Measurements from ENCODE around the gene MCL1.
"Not testable (repeated sequence)": the region's sequence is repeated elsewhere in the genome, so short reads cannot be mapped to it uniquely, and the experiment has no call there.

The MCL1 gene

DNA sequence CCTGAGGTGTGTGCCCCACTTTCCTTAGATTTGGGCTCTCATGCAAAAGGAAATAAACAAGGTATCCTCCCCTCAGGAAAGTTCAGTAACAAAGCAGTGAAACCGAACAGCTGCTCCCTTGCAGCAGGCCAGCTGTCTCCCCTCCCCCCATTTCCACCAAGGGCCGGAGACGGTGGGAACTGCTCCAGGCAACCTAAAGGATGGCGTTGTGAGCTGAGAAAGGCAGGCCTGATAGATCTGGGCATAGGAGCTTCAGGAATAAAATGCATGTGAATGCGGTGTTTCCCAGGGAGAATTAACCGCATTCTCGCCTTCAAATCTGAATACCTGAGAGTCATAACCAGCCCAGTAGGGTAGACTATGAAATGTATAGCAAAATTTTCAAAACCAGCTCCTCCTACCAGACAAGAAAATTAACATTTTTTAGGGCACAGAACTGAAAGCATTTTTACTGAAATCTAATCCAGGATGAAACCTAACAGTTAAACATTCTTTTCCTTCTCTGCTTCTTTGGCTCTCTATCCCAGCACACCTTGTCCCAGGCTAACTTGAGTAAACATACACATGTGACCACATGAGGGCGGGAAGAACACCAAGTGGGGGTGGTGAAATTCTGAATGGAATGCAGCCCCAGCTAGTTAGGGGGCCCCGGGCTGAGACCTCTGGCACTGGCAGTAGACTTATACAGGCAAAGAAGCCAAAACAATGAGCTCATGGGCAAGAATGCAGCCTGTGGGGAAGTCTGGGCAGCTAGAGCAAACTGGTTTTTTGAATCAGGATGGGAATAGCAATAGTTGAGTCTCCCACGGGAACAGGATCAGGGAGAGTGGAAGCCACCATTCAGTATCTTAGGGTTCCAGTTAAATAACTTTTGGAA, 11.5 kb downstream of the MCL1 start:
- no peak for DNase-seq

DNA sequence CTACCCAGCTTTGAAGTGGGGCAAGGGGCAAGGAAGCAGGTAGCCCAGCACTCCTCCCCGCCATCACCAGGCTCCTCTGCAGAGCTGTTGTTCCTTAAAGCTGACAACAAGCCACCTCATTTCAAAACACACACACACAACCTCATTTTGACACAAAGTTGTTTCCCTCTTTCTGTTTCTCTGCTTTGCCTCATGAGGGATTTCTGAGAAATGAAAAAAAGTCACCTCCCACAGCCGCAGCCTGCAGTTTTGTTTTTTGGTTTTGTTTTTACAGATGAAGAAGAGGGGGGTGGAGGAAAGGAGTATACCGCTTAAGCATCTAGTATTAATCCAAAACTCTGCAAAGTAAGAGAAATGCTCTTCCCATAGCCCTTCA, 12.1 kb downstream of the MCL1 start:
- no peak for DNase-seq

DNA sequence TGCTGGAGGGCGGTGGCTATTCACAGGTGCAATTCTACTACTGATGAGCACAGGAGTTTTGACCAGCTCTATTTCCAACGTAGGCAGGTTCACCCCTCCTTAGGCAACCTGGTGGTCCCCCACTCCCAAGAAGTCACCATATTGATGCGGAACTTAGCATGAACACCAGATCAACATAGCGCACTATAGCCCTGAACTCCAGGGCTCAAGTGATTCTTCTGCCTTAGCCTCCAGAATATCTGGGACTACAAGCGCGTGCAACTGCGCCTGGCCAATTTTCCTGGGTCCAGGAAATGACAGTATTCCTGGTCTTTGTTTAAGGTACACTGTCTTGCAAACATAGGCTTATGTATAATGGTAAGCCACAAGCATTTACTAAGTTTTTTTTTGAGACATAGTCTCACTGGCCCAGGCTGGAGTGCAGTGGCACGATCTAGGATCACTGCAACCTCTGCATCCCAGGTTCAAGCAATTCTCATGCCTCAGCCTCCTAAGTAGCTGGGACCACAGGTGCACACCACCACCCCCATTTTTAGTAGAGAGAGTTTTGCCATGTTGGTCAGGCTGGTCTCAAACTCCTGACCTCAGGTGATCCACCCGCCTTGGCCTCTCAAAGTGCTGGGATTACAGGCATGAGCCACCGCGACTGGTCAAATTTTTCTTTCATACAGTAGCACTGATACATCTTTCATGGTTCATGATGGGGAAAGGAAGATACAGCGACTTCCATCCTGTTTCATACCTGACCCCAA, 12.6 kb downstream of the MCL1 start:
- no peak for DNase-seq

DNA sequence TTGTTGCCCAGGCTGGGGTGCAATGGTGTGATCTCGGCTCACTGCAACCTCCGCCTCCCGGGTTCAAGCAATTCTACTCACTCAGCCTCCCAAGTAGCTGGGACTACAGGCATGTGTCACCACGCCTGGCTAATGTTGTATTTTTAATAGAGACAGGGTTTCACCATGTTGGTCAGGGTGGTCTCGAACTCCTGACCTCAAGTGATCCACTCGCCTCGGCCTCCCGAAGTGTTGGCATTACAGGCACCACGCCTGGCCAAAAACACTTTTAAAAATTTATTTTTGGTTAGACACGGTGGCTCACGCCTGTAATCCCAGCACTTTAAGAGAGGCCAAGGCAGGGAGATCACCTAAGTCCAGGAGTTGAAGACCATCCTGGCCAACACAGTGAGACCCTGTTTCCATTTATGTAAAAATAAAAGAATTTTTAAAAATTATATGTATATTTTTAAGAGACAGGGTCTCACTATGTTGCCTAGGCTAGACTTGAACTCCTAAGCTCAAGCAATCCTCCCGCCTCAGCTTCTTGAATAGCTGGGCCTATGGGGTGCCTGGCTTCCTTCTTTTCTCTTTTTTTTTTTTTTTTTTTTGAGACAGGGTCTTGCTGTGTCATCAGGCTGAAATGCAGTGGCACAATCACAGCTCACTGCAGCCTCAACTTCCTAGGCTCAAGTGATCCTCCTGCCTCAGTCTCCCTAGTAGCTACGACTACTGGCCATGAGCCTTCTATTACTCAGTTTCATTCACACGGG, 14.0 kb downstream of the MCL1 start:
- DNase-seq = not testable (repeated sequence)

DNA sequence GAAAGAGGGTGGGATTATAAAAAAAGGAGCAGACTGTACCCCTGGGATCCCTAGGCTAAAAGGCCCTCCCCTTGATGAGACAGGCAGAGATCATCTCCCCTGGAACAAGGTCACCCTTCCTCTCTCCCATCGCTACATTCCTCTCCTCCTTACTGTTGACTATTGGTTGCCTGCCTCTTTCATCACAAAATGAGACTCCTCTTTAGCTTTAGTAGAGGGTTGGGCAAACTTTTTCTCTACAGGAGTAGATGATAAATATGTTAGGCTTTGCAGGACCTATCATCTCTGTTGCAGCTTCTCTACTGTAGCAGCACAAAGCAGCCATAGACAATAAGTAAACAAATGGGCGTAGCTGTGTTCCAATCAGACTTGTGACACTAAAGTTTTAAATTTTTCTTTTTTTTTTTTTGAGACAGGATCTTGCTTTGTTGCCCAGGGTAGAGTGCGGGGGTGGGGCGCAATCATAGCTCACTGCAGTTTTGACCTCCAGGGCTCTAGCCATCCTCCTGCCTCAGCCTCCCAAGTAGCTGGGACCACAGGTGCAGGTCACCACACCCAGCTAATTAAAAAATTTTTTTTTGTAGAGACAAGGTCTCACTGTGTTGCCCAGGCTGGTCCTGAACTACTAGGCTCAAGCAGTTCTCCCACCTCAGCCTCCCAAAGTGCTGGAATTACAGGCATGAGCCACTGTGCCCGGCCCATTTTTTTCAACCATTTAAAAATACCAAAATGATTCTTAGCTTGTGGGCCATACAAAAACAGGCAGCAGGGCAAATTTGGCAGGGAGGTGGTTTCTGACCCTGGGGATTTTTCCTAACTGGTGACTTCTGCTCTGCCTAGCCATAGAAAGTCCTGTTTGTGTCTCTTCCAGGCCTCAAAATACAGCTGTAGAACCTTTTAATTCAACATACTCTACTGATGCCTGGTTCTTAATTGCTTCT, 15.1 kb downstream of the MCL1 start:
- no peak for DNase-seq

DNA sequence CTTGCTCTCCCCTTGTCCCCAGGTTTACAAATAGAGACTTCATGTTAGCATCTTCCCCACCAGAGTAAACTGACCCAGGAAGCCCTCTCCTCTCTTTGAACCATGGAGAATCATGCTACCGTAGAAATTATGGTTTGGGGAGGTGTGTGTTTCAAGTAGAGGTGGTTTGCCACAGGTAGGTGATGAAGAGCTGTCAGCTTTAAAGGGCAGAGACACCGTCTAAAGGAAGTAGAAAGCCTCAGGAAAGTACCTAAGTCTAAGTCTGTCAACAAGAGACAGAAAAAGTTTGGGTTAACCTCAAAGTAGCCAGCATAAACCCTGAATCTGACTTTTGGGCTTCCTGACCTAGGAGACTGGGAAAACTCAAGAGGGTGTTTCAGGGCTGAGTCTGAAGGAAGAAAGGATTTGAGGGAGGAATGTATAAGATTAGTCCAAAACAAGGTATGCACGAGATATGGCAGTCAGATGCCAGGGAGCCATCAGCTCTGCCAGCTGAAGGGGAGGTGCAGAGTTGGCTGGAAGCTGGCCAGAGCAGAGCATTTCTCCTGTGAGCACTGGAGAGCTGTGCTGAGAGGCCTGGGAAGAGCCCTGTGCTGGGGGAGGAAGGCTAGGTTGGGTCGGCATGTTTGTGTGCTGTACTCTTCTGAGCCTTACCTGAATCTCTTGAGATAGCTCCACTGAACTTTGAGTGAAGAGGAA, 15.9 kb downstream of the MCL1 start:
- no peak for DNase-seq

DNA sequence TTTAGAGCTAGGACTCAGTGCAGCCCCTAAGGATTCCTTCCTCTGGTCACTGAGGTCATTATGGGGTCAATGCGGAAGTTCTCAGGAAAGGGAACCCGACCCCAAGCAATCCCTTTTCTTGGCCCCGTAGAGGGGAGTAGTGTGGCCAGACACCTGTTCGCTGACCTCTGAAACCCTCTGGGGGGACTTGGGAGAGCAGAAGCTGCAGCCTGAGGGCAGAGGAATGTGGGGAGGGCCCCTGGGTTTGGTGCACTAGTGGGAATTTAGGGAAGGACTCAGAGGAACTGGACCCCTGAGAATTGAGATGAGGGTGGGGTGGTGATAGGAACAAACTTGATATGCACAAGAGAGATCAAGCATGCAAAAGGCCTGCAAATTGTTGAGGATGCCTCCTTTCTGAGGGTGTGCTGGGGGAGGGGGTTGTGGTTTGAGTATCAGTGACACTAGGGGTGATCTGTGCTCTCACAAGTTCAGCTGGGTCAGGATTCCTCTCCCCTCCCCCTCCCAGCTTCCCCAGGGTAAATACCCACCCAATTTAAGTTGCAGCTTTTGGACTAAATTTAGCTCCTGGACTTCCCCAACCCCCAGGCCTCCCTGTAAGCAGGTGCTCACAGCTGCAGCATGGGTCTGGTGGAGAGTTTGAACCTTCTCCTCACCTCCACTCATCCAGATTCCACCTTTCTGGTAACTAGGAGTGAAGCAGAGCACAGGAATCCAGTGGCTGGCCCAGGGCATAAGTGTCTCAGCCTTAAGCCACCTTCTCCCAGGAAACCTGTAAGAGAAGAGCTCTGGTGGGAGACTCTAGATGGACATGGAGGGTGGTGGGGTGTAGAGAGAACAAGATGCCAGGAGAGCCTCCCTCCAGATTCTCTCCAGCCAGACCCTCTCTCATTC, 16.7 kb downstream of the MCL1 start:
- no peak for DNase-seq

DNA sequence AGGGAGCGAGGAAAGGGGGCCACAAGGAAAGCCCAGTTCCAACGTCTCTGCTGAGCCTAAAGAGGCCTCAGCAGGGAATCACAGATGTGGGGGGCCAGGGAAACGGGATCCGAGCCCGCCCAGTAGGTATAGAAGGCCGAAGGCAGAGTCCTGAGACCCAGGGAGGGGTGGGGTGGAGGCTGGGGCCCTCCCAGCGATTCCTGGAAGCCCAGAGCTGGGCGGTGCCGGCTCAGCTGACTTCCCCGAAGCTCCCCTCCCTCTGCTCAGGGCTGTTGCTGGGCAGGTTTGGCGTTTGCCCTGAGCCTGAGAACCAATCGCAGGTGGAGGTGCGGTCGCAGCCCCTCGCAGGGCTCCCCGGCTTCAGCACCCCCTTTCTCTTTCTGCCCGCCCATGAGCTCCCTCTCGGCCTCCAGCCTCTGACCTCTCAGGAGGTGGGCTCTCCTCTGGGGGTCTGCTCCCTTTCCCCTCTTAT, 17.4 kb downstream of the MCL1 start:
- DNase-seq = peak; percentile 72

DNA sequence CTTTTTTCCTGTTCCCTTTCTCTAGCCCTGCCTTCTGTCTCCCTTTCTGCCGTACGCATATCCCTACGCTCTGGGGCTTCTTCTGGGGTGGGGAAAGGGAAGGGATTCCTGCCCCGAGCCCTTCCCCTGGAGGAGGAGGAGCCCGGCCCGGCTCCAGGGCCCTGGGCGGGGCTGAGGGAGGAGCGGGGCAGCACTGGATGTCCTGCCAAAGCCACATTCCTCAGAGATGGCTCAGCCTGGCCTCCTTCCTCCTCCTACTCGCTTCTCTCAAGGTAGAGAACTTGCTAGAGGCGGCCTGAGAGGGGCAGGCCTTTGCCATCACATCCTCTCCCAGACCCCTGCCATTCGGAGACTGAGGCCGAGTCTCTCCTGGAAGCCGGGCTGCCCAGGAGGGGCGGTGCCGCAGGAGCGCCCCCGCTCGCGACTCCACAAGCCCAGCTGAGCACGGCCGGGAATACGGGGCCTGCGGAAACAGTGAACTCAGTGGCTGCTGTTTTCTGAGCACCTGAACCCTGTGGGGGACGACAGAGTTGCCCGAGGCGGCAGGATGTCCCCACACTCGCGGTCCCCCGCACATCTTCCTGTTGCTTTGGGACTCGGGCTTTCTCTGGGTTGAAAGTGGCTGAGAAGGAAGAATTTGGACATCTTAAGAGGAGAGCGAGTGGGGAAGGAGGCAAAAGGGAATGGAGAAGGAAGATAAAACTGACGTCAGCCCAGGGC, 18.0 kb downstream of the MCL1 start:
- DNase-seq = peak; percentile 69

DNA sequence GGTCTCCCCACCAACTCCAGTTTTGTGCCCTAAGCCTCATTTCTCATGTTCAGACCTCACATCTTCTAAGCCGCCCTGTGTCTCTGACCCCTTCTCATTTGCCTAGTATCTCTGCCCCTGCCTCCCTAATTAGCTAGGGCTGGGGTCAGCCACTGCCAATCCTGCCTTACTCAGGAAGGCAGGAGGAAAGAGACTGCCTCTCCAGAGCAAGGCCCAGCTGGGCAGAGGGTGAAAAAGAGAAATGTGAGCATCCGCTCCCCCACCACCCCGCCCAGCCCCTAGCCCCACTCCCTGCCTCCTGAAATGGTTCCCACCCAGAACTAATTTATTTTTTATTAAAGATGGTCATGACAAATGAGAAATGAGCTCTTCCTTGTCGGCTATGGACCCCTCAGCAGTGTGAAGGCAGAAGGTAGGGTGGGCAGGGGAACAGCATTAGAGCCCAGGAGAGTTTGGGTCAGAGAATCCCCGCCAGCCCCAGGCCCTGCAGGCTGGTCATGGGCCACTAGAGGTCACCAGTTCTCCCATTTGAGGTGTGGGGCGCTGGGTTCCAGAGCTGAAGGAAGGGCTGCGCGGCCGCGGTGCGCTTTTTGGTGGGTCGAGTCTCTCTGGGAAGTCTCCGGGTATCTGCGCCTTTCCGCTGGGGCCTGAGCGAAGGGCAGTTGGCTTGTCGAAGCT, 18.7 kb downstream of the MCL1 start:
- DNase-seq = peak; percentile 83

DNA sequence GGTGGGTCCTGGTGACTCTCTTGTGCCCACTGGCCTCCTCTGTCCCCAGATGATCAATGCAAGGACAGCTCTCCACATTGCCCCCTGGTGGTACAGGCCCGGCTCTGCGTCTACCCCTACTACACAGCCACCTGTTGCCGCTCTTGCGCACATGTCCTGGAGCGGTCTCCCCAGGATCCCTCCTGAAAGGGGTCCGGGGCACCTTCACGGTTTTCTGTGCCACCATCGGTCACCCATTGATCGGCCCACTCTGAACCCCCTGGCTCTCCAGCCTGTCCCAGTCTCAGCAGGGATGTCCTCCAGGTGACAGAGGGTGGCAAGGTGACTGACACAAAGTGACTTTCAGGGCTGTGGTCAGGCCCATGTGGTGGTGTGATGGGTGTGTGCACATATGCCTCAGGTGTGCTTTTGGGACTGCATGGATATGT, 19.4 kb downstream of the MCL1 start:
- DNase-seq = peak; percentile 62

DNA sequence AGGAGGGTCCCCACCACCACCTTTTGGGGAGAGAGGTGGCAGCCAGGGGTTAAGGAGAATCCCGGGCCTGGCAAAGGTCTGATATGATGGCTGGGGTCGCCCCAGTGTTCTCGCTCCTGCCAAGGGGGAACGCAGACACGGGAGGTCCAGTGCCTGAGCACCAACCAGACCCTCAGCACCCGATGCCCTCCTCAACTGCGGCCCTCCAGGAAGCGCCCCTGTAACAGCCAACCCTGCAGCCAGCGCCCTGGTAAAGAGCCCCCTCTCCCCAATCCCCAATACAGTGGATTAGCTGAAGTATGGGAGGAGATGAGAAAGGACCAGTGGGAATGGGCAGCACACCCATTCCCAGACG, 19.8 kb downstream of the MCL1 start:
- no peak for DNase-seq

DNA sequence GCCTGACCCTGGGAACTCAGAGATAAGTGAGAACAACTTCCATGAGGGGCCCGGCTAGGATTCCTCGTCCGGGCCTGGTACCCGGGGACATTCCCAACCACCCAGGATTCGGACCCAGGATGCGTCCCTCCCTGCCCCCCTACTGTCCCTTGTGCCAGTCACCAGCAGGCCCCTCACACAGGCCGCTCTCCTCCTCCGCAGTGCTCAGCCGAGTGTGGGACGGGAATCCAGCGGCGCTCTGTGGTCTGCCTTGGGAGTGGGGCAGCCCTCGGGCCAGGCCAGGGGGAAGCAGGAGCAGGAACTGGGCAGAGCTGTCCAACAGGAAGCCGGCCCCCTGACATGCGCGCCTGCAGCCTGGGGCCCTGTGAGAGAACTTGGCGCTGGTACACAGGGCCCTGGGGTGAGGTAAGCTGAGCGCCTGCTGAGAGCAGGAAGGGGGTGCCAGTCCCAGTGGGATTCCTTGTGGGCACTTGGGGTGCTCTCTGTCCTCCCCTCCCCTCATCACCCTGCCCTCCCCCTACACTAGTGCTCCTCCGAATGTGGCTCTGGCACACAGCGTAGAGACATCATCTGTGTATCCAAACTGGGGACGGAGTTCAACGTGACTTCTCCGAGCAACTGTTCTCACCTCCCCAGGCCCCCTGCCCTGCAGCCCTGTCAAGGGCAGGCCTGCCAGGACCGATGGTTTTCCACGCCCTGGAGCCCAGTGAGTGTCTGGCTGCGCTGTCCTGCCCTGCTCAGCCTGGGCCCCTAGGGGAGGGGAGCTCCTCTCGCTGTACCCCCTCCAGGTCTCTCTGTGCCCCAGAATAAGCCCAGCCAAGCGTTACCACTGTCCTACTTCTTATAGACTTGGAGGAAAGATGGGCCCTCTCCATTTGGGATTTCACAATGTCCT, 20.4 kb downstream of the MCL1 start:
- no peak for DNase-seq

DNA sequence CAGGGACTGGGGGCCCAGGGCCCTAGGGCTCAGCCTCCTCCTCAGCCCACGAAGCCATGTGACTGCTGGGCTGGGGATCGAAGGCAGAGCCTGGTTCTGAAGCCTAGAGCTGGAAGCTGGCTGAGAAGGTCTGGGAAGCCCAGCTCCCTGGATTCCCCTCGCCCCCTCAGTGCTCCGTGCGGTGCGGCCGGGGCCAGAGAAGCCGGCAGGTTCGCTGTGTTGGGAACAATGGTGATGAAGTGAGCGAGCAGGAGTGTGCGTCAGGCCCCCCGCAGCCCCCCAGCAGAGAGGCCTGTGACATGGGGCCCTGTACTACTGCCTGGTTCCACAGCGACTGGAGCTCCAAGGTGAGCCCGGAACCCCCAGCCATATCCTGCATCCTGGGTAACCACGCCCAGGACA, 21.1 kb downstream of the MCL1 start:
- no peak for DNase-seq

DNA sequence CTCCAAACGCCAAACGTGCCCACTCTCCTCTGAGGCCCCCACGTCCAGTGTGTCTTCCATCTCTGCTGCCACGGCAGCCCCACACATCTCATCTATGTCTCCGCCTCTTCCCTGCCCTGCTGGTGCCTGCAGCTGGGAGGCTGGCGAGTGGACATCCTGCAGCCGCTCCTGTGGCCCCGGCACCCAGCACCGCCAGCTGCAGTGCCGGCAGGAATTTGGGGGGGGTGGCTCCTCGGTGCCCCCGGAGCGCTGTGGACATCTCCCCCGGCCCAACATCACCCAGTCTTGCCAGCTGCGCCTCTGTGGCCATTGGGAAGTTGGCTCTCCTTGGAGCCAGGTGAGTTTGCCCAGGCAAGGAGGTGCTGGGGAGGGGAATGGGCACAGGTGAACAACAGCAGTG, 21.6 kb downstream of the MCL1 start:
- DNase-seq = no peak

DNA sequence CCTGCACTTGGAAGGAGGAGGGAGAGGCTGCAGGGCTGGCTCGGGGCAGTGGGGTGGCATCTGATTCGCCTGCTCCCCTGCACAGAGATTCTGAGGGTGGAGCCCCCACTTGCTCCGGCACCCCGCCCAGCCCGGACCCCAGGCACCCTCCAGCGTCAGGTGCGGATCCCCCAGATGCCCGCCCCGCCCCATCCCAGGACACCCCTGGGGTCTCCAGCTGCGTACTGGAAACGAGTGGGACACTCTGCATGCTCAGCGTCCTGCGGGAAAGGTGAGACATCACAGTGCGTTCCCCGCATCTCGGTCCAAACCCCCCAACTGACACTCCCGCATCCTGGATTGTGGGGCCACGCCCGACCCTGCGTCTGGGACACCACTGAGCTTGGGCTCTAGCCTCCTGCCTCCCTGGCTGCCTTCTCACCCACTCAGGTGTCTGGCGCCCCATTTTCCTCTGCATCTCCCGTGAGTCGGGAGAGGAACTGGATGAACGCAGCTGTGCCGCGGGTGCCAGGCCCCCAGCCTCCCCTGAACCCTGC, 22.3 kb downstream of the MCL1 start:
- no peak for DNase-seq

DNA sequence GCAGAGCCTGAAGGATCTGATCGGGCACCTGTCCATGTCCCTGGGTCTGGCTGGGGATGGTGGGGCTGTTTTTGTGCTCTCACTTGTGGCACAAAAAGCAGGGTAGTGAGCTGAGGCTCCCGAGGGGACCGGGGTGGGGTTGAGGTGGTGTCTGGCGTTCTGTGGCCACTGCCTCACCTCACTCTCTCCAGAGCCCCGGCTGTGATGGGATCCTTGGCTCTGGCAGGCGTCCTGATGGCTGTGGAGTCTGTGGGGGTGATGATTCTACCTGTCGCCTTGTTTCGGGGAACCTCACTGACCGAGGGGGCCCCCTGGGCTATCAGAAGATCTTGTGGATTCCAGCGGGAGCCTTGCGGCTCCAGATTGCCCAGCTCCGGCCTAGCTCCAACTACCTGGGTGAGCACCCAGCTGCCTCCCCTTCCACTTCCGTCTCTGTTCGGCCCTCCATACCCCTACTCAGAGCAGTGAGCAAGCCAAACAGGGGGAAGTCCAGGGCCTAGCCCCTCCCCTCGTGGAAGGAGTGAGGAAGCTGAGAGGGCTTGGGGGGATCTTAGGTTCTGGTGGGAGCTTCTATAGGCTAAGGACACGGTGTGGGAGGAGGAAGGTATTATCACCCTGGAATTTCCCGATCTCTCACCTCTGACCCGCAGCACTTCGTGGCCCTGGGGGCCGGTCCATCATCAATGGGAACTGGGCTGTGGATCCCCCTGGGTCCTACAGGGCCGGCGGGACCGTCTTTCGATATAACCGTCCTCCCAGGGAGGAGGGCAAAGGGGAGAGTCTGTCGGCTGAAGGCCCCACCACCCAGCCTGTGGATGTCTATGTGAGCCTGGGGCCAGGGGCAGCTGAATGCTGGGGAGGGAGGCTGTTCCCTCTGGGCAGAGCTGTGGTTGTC, 23.2 kb downstream of the MCL1 start:
- DNase-seq = no peak
